Neuronal stem cell (in vitro differentiated cells): Measurements from ENCODE around the gene TCF4.

Experiments used
- DNase-seq: peaks from one replicate; pipeline ENCODE4 v3.0.0-alpha.2; 2013; ENCODE audit warnings: low spot score
- H2AFZ ChIP-seq: one replicate; pipeline ENCODE4 v1.6.1; 2013; ENCODE audit warnings: mild to moderate bottlenecking, low read length, inconsistent platforms
- H2AK5ac ChIP-seq: 2 replicates; pipeline ENCODE4 v1.6.1; 2013; ENCODE audit warnings: low read depth, mild to moderate bottlenecking, inconsistent platforms, low read length, moderate library complexity, mixed read lengths
- H2BK120ac ChIP-seq: 2 replicates; pipeline ENCODE4 v1.6.1; 2013; ENCODE audit warnings: low read depth, mild to moderate bottlenecking, inconsistent platforms, low read length, moderate library complexity, mixed read lengths
- H2BK12ac ChIP-seq: one replicate; pipeline ENCODE4 v1.6.1; 2013; ENCODE audit warnings: low read length, inconsistent platforms
- H2BK15ac ChIP-seq: 2 replicates; pipeline ENCODE4 v1.6.1; 2013; ENCODE audit warnings: mild to moderate bottlenecking, low read length, inconsistent platforms, mixed read lengths
- H2BK5ac ChIP-seq: one replicate; pipeline ENCODE4 v1.6.1; 2013; ENCODE audit warnings: inconsistent platforms, mild to moderate bottlenecking, low read length, moderate library complexity
- H3K14ac ChIP-seq: one replicate; pipeline ENCODE4 v1.6.1; 2013; ENCODE audit warnings: low read length, inconsistent platforms
- H3K18ac ChIP-seq: 2 replicates; pipeline ENCODE4 v1.6.1; 2013; ENCODE audit warnings: low read length, inconsistent platforms
- H3K23ac ChIP-seq: 2 replicates; pipeline ENCODE4 v1.6.1; 2013; ENCODE audit warnings: low read depth, mild to moderate bottlenecking, mixed read lengths, low read length, inconsistent platforms; ENCODE audit not compliant: poor library complexity
- H3K27ac ChIP-seq: replicated peaks from 3 replicates; pipeline ENCODE4 v1.5.1; 2013; ENCODE audit warnings: low read length, inconsistent platforms
- H3K27me3 ChIP-seq, 3 experiments: 2 replicates each; pipeline ENCODE4 v1.6.1; 2013; ENCODE audit warnings: low read length in 3 of 3, mild to moderate bottlenecking in 2 of 3, inconsistent platforms in 1 of 3, low read depth in 1 of 3, mixed read lengths in 1 of 3, moderate library complexity in 1 of 3; ENCODE audit not compliant: control insufficient read depth in 3 of 3, insufficient read depth in 3 of 3
- H3K36me3 ChIP-seq, 2 donors: replicated peaks in 1 of 2; 2 replicates each; pipeline ENCODE4 v1.6.1; 2013; ENCODE audit warnings: low read length in 2 of 2; ENCODE audit not compliant: control insufficient read depth in 2 of 2, insufficient read depth in 2 of 2
- H3K4ac ChIP-seq: 2 replicates; pipeline ENCODE4 v1.6.1; 2013; ENCODE audit warnings: inconsistent platforms, mild to moderate bottlenecking, low read length, moderate library complexity
- H3K4me1 ChIP-seq, 2 donors: 1 replicate in 1 of 2; 2 replicates in 1 of 2; pipeline ENCODE4 v1.6.1; 2013; ENCODE audit warnings: low read length in 2 of 2, low read depth in 1 of 2; ENCODE audit not compliant: control insufficient read depth in 2 of 2, insufficient read depth in 1 of 2
- H3K4me2 ChIP-seq: one replicate; pipeline ENCODE4 v1.6.1; 2013; ENCODE audit warnings: mild to moderate bottlenecking, low read length, inconsistent platforms; ENCODE audit not compliant: insufficient read depth, poor library complexity, severe bottlenecking
- H3K4me3 ChIP-seq, 2 donors: 2 replicates each; pipeline ENCODE4 v1.5.1; 2013; ENCODE audit warnings: low read length in 2 of 2, mild to moderate bottlenecking in 2 of 2, inconsistent platforms in 1 of 2, moderate library complexity in 1 of 2
- H3K79me1 ChIP-seq: one replicate; pipeline ENCODE4 v1.6.1; 2013; ENCODE audit warnings: low read depth, mild to moderate bottlenecking, inconsistent platforms, low read length, moderate library complexity
- H3K9ac ChIP-seq: one replicate; pipeline ENCODE4 v1.6.1; 2013; ENCODE audit warnings: mild to moderate bottlenecking, low read depth, low read length, inconsistent platforms; ENCODE audit not compliant: poor library complexity
- H3K9me3 ChIP-seq, 2 donors: replicated peaks in 1 of 2; 2 replicates each; pipeline versions ENCODE3 to v1.6.1; 2013; ENCODE audit warnings: low read length in 2 of 2, mild to moderate bottlenecking in 2 of 2, inconsistent platforms in 1 of 2, low read depth in 1 of 2, mixed read lengths in 1 of 2, moderate library complexity in 1 of 2; ENCODE audit not compliant: control insufficient read depth in 2 of 2, insufficient read depth in 1 of 2
- H4K8ac ChIP-seq: one replicate; pipeline ENCODE4 v1.6.1; 2013; ENCODE audit warnings: low read depth, mild to moderate bottlenecking, inconsistent platforms, low read length, moderate library complexity
- H4K91ac ChIP-seq: one replicate; pipeline ENCODE4 v1.6.1; 2013; ENCODE audit warnings: low read length, low read depth, mild to moderate bottlenecking, inconsistent platforms; ENCODE audit not compliant: poor library complexity
- WGBS, 2 donors: extraction: QIAGEN DNeasy Blood & Tissue Kit; methylation state at CpG; one replicate each; pipeline ENCODE4 v1.1.7; 2013; ENCODE audit warnings: missing lambda C conversion rate in 2 of 2, mixed read lengths in 1 of 2; ENCODE audit not compliant: insufficient read length in 2 of 2, insufficient replicate concordance in 1 of 2; ENCODE audit errors: extremely low coverage in 2 of 2; 5-methylcytosine and 5-hydroxymethylcytosine counted together

The TCF4 gene

GRCh38 chr18:55214534-55214933 lies 373.5 kb downstream of the TCF4 start:
- Histone ChIP-seq H3K36me3 (no peaks in the 10 kb centered on the region), H3K4me3 (no peak overlapping the region), H4K91ac (no peak overlapping the region), H3K9me3 (no peaks in the 10 kb centered on the region), H3K27me3 (peaks cover 0 to 11% (median 0%) of the 10 kb centered on the region in 3 experiments), H4K8ac (no peak overlapping the region), H3K79me1 (no peaks in the 10 kb centered on the region), H3K4me2 (no peak overlapping the region), H3K4ac (no peak overlapping the region), H3K23ac (no peak overlapping the region), H2AFZ (no peak overlapping the region), H2AK5ac (no peak overlapping the region), H3K9ac (no peak overlapping the region), H3K4me1 (peaks cover 0 to 3% of the 10 kb centered on the region in 2 donors), H2BK5ac (no peak overlapping the region), H3K27ac (no peak overlapping the region), H2BK15ac (no peak overlapping the region), H3K14ac (no peak overlapping the region), H2BK12ac (no peak overlapping the region), H2BK120ac (no peak overlapping the region), H3K18ac (no peak overlapping the region)
- no peak for DNase-seq
- no CpG with 5 or more reads among the region's 2 CpGs for WGBS, 2 donors

- Histone ChIP-seq H4K91ac (no peak overlapping the region), H2AK5ac (no peak overlapping the region), H3K14ac (no peak overlapping the region), H3K4me2 (no peak overlapping the region), H2BK12ac (no peak overlapping the region), H3K23ac (no peak overlapping the region), H3K18ac (no peak overlapping the region), H3K36me3 (no peaks in the 10 kb centered on the region), H3K27ac (no peak overlapping the region), H4K8ac (no peak overlapping the region), H3K9me3 (no peaks in the 10 kb centered on the region), H3K4ac (no peak overlapping the region), H2BK5ac (no peak overlapping the region), H3K4me1 (peaks cover 0 to 3% of the 10 kb centered on the region in 2 donors), H2AFZ (no peak overlapping the region), H3K4me3 (no peak overlapping the region), H3K79me1 (no peaks in the 10 kb centered on the region), H2BK120ac (no peak overlapping the region), H3K27me3 (peaks cover 0 to 11% (median 0%) of the 10 kb centered on the region in 3 experiments), H2BK15ac (no peak overlapping the region), H3K9ac (no peak overlapping the region)
- WGBS, 2 donors: no CpG with 5 or more reads among the region's 1 CpG
- DNase-seq: no peak
Measured at GRCh38 chr18:55213586-55213985, 374.4 kb downstream of the TCF4 start.

- H3K4me3 ChIP-seq: no peak overlapping the region
- H3K27me3 ChIP-seq: no peaks in the 10 kb centered on the region
- H4K91ac ChIP-seq: no peak overlapping the region
- no peak overlapping the region for H3K14ac ChIP-seq
- no peak overlapping the region for H2BK15ac ChIP-seq
- H3K36me3 ChIP-seq: no peaks in the 10 kb centered on the region
- H3K4me1 ChIP-seq: no peaks in the 10 kb centered on the region
- H3K4ac ChIP-seq: no peak overlapping the region
- DNase-seq: no peak
- no peak overlapping the region for H3K18ac ChIP-seq
- peaks cover 0 to 2% of the 10 kb centered on the region in 2 donors for H3K9me3 ChIP-seq
- no peak overlapping the region for H2BK5ac ChIP-seq
- no peak overlapping the region for H3K4me2 ChIP-seq
- no peak overlapping the region for H2AK5ac ChIP-seq
- H2BK12ac ChIP-seq: no peak overlapping the region
- no peak overlapping the region for H4K8ac ChIP-seq
- H3K27ac ChIP-seq: no peak overlapping the region
- no peak overlapping the region for H3K23ac ChIP-seq
- no peak overlapping the region for H2AFZ ChIP-seq
- H3K9ac ChIP-seq: no peak overlapping the region
- no peaks in the 10 kb centered on the region for H3K79me1 ChIP-seq
- no CpG with 5 or more reads among the region's 2 CpGs for WGBS, 2 donors
- no peak overlapping the region for H2BK120ac ChIP-seq
Measured at GRCh38 chr18:55206927-55207326, 381.1 kb downstream of the TCF4 start.

DNA sequence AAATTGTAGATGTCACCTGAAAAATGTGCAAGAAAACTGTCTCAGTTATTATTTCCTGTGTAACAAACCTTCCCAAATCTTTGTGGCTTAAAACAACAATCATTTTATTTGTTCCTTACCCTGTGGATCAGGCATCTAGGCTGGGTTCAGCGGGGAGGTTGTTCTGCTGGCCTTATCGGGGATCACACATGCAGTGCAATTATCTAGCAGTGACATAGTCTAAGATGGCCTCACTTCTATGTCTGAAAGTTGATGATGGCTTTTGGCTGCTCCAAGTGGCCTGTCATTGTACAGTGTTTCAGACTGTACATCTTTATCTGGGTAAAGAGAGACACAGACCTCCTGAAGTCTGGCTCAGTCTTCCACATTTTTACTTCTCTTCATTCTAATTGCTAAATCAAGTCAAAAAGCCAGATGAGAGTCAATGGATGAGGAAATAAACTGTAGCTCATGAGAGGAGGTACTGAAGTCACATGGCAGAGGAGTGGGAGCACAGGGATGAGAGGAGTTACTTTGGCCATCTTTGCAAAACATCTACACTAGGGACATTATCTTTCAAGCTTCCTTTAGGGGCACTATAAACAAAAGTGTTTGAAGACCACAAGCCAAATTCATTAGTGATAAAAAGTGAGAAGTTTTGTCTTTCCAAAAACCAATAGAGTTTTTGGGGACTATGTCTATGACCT lies 385.6 kb downstream of the TCF4 start:
- no peak overlapping the region for H3K9ac ChIP-seq
- H3K18ac ChIP-seq: no peak overlapping the region
- H2BK15ac ChIP-seq: no peak overlapping the region
- H3K4me2 ChIP-seq: no peak overlapping the region
- H3K4me3 ChIP-seq: no peak overlapping the region
- H3K27ac ChIP-seq: no peak overlapping the region
- WGBS, 2 donors: no CpG with 5 or more reads among the region's 2 CpGs
- H3K4me1 ChIP-seq: no peaks in the 10 kb centered on the region
- no peaks in the 10 kb centered on the region for H3K79me1 ChIP-seq
- no peak overlapping the region for H2AFZ ChIP-seq
- no peak overlapping the region for H2BK120ac ChIP-seq
- H3K9me3 ChIP-seq: peaks cover 0 to 2% of the 10 kb centered on the region in 2 donors
- H4K8ac ChIP-seq: no peak overlapping the region
- no peak overlapping the region for H2BK5ac ChIP-seq
- no peak overlapping the region for H2AK5ac ChIP-seq
- H3K4ac ChIP-seq: no peak overlapping the region
- no peak overlapping the region for H3K14ac ChIP-seq
- H4K91ac ChIP-seq: no peak overlapping the region
- no peaks in the 10 kb centered on the region for H3K36me3 ChIP-seq
- H3K27me3 ChIP-seq: peaks cover 0 to 4% (median 0%) of the 10 kb centered on the region in 3 experiments
- H3K23ac ChIP-seq: no peak overlapping the region
- no peak for DNase-seq
- H2BK12ac ChIP-seq: no peak overlapping the region
